Upper lobe of right lung (tissue), 1 donor: ENCODE results near the gene TBC1D17. TPM values are rescaled to one million over a fixed set of nuclear protein-coding genes. Genes with fewer than 3 reads are reported as not detected.

Experiments
- ATAC-seq: fragments of 200-7000 bp; cut with Tn5 transposase; one replicate; pipeline ENCODE4 v1.9.1; 2020; ENCODE audit warnings: mild to moderate bottlenecking, moderate library complexity
- DNase-seq: peaks from one replicate; pipeline ENCODE4 v3.0.0-alpha.2; 2020
- H3K27ac ChIP-seq: fragments of 200-600 bp; one replicate; pipeline ENCODE4 v1.8.0; 2022
- H3K27me3 ChIP-seq: fragments of 200-600 bp; one replicate; pipeline ENCODE4 v1.8.0; 2022; ENCODE audit warnings: mild to moderate bottlenecking
- H3K36me3 ChIP-seq: fragments of 200-600 bp; one replicate; pipeline ENCODE4 v1.8.0; 2022
- H3K4me1 ChIP-seq: fragments of 200-600 bp; one replicate; pipeline ENCODE4 v1.8.0; 2022
- H3K4me3 ChIP-seq: fragments of 200-600 bp; one replicate; pipeline ENCODE4 v1.8.0; 2022; ENCODE audit warnings: mild to moderate bottlenecking
- H3K9me3 ChIP-seq: fragments of 200-600 bp; one replicate; pipeline ENCODE4 v1.8.0; 2022
- CTCF ChIP-seq: fragments of 200-600 bp; IDR thresholded peaks from one replicate; pipeline ENCODE4 v1.8.0; 2022; ENCODE audit warnings: antibody characterized with exemption
- intact Hi-C: fragments of 100-400 bp; cut with DNase I; formaldehyde crosslinking; loops from one replicate; pipeline ENCODE4 v1.11.0; 2022
- total RNA-seq: library from RNA; stranded (reverse); fragmentation: NEBNext Ultra II Directional; extraction: Animal tissue kit (Norgen Biotek cat#: 25700); gene quantifications from one replicate; pipeline ENCODE4 v1.2.1, GENCODE V29; 2021
- donor health status: DM: no; HTN: yes; CAD: no; lungs with severe emphysema.

TBC1D17 gene
- total RNA-seq, 1 donor from 2014 or later: 57.1 TPM

- H3K4me1 ChIP-seq: peaks cover 27% of the 10 kb centered on the region
- H3K4me3 ChIP-seq: no peak overlapping the region
- H3K27me3 ChIP-seq: no peaks in the 10 kb centered on the region
- intact Hi-C loops: no loop called here
- H3K27ac ChIP-seq: no peak overlapping the region
- H3K36me3 ChIP-seq: peaks cover 45% of the 10 kb centered on the region
- no peaks in the 10 kb centered on the region for H3K9me3 ChIP-seq
- no peak for ATAC-seq
- no peak for DNase-seq
- no peak for TF ChIP-seq CTCF
These were observed 12.6 kb upstream of the TBC1D17 start for GRCh38 chr19:49864890-49865289.

GRCh38 chr19:49866933-49867782 lies 10.3 kb upstream of the TBC1D17 start, which contains the start of gene PNKP:
Gene PNKP, minus strand, starts transcription at chr19:49867576. Its CDS starts 372 bp downstream, at chr19:49867204.
- ATAC-seq (peak; percentile 78), DNase-seq (peak; percentile 96)
- intact Hi-C loops: no loop called here
- Histone ChIP-seq H3K4me3 (peak within 1 kb of the TSS; percentile 90), H3K36me3 (peaks cover 24% of the 10 kb centered on the region), H3K27me3 (no peaks in the 10 kb centered on the region), H3K4me1 (peaks cover 36% of the 10 kb centered on the region), H3K9me3 (no peaks in the 10 kb centered on the region), H3K27ac (peak within 1 kb of the TSS; percentile 90)
- no peak for TF ChIP-seq CTCF

GRCh38 chr19:49869009-49869483 lies 8.5 kb upstream of the TBC1D17 start:
- H3K27ac ChIP-seq: peak overlapping the region; percentile 90
- intact Hi-C loops: no loop called here
- H3K4me3 ChIP-seq: peak overlapping the region; percentile 45
- no peaks in the 10 kb centered on the region for H3K27me3 ChIP-seq
- H3K36me3 ChIP-seq: peaks cover 11% of the 10 kb centered on the region
- TF ChIP-seq CTCF: no peak
- no peaks in the 10 kb centered on the region for H3K9me3 ChIP-seq
- peaks cover 36% of the 10 kb centered on the region for H3K4me1 ChIP-seq
- DNase-seq: peak; percentile 95
- ATAC-seq: peak; percentile 1

GRCh38 chr19:49869484-49870308 lies 7.8 kb upstream of the TBC1D17 start:
- peak; percentile 26 for TF ChIP-seq CTCF
- intact Hi-C loops: no loop called here
- Histone ChIP-seq H3K36me3 (peaks cover 4% of the 10 kb centered on the region), H3K27me3 (no peaks in the 10 kb centered on the region), H3K27ac (peak overlapping the region; percentile 90), H3K4me3 (peak overlapping the region; percentile 73), H3K4me1 (peaks cover 36% of the 10 kb centered on the region), H3K9me3 (no peaks in the 10 kb centered on the region)
- DNase-seq: peak; percentile 97
- peak; percentile 85 for ATAC-seq

- H3K27me3 ChIP-seq: no peaks in the 10 kb centered on the region
- no peaks in the 10 kb centered on the region for H3K36me3 ChIP-seq
- ATAC-seq: no peak
- DNase-seq: no peak
- peaks cover 41% of the 10 kb centered on the region for H3K4me1 ChIP-seq
- H3K27ac ChIP-seq: peak overlapping the region; percentile 90
- TF ChIP-seq CTCF: no peak
- H3K9me3 ChIP-seq: no peaks in the 10 kb centered on the region
- H3K4me3 ChIP-seq: peak overlapping the region; percentile 73
- intact Hi-C loops: no loop called here
These were observed 7.1 kb upstream of the TBC1D17 start for GRCh38 chr19:49870309-49870901.
